ENCODE data around the gene PTPN23. TPM values are rescaled to one million over a fixed set of nuclear protein-coding genes. Genes with fewer than 3 reads are reported as not detected.

Gene PTPN23
- total RNA-seq, 1 experiment from 2014 or later: 53.5 TPM

DNA sequence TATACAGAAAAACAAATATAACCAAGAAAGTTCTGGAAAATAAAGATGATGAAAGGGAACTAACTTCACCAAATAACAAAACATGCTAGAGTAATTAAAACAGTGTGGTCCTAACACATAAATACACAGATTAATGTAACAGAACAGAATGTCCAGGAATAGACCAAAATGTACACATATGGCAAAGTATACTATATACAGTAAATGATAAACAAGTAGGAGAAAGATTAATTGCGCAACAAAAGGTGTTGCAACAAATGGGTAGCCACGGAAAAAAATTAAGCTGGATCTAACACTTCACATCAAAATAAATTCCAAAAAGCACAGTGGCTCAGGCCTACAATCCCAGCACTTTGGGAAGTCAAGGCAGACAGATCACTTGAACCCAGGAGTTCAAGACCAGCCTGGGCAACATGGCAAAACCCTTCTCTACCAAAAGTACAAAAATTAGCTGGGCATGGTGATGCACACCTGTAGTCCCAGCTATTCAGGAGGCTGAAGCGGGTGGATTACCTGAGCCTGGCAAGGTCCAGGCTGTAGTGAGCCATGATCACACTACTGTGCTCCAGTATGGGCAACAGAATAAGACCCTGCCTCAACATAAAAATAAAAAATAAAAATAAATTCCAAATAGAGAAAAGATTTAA, 75.1 kb downstream of the PTPN23 start:
- no peak overlapping the region for H3K4me3 Mint-ChIP-seq
- DNase-seq (ENCODE audit: low spot score) (no peak), ATAC-seq (no peak)
- no peak overlapping the region for H3K27ac Mint-ChIP-seq
- TF ChIP-seq, protein P1, sequence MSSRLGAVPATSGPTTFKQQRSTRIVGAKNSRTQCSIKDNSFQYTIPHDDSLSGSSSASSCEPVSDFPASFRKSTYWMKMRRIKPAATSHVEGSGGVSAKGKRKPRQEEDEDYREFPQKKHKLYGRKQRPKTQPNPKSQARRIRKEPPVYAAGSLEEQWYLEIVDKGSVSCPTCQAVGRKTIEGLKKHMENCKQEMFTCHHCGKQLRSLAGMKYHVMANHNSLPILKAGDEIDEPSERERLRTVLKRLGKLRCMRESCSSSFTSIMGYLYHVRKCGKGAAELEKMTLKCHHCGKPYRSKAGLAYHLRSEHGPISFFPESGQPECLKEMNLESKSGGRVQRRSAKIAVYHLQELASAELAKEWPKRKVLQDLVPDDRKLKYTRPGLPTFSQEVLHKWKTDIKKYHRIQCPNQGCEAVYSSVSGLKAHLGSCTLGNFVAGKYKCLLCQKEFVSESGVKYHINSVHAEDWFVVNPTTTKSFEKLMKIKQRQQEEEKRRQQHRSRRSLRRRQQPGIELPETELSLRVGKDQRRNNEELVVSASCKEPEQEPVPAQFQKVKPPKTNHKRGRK (CRISPR knock-in tag; IDR thresholded peaks at IDR 0.05; ENCODE audit: borderline replicate concordance): no peak
- TF ChIP-seq, protein P2, sequence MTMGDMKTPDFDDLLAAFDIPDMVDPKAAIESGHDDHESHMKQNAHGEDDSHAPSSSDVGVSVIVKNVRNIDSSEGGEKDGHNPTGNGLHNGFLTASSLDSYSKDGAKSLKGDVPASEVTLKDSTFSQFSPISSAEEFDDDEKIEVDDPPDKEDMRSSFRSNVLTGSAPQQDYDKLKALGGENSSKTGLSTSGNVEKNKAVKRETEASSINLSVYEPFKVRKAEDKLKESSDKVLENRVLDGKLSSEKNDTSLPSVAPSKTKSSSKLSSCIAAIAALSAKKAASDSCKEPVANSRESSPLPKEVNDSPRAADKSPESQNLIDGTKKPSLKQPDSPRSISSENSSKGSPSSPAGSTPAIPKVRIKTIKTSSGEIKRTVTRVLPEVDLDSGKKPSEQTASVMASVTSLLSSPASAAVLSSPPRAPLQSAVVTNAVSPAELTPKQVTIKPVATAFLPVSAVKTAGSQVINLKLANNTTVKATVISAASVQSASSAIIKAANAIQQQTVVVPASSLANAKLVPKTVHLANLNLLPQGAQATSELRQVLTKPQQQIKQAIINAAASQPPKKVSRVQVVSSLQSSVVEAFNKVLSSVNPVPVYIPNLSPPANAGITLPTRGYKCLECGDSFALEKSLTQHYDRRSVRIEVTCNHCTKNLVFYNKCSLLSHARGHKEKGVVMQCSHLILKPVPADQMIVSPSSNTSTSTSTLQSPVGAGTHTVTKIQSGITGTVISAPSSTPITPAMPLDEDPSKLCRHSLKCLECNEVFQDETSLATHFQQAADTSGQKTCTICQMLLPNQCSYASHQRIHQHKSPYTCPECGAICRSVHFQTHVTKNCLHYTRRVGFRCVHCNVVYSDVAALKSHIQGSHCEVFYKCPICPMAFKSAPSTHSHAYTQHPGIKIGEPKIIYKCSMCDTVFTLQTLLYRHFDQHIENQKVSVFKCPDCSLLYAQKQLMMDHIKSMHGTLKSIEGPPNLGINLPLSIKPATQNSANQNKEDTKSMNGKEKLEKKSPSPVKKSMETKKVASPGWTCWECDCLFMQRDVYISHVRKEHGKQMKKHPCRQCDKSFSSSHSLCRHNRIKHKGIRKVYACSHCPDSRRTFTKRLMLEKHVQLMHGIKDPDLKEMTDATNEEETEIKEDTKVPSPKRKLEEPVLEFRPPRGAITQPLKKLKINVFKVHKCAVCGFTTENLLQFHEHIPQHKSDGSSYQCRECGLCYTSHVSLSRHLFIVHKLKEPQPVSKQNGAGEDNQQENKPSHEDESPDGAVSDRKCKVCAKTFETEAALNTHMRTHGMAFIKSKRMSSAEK (CRISPR knock-in tag; IDR thresholded peaks at IDR 0.05; ENCODE audit: borderline replicate concordance): no peak
- TF ChIP-seq ZNF263 (CRISPR knock-in tag; IDR thresholded peaks at IDR 0.05; ENCODE audit: low read depth) (no peak), SP1 (CRISPR knock-in tag; conservative IDR thresholded peaks at IDR 0.05) (no peak), GRHL2 (CRISPR knock-in tag; IDR thresholded peaks at IDR 0.05; ENCODE audit: insufficient replicate concordance, severe bottlenecking) (no peak), JAZF1 (CRISPR knock-in tag; IDR thresholded peaks at IDR 0.05) (no peak), JUN (CRISPR knock-in tag; IDR thresholded peaks at IDR 0.05) (no peak), ELF4 (CRISPR knock-in tag; IDR thresholded peaks at IDR 0.05; ENCODE audit: low read depth) (no peak), GTF2I (CRISPR knock-in tag; conservative IDR thresholded peaks at IDR 0.05) (no peak), HMGA2 (CRISPR knock-in tag; IDR thresholded peaks at IDR 0.05) (no peak), NR1H2 (CRISPR knock-in tag; IDR thresholded peaks at IDR 0.05) (no peak), RELA (CRISPR knock-in tag; IDR thresholded peaks at IDR 0.05; ENCODE audit: borderline replicate concordance) (no peak), ATF1 (CRISPR knock-in tag; IDR thresholded peaks at IDR 0.05) (no peak)
- TF ChIP-seq, protein P3, sequence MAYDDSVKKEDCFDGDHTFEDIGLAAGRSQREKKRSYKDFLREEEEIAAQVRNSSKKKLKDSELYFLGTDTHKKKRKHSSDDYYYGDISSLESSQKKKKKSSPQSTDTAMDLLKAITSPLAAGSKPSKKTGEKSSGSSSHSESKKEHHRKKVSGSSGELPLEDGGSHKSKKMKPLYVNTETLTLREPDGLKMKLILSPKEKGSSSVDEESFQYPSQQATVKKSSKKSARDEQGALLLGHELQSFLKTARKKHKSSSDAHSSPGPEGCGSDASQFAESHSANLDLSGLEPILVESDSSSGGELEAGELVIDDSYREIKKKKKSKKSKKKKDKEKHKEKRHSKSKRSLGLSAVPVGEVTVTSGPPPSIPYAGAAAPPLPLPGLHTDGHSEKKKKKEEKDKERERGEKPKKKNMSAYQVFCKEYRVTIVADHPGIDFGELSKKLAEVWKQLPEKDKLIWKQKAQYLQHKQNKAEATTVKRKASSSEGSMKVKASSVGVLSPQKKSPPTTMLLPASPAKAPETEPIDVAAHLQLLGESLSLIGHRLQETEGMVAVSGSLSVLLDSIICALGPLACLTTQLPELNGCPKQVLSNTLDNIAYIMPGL (CRISPR knock-in tag; IDR thresholded peaks at IDR 0.05): no peak
- TF ChIP-seq, protein P4, sequence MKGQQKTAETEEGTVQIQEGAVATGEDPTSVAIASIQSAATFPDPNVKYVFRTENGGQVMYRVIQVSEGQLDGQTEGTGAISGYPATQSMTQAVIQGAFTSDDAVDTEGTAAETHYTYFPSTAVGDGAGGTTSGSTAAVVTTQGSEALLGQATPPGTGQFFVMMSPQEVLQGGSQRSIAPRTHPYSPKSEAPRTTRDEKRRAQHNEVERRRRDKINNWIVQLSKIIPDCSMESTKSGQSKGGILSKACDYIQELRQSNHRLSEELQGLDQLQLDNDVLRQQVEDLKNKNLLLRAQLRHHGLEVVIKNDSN (CRISPR knock-in tag; IDR thresholded peaks at IDR 0.05): no peak
- TF ChIP-seq, protein P5, sequence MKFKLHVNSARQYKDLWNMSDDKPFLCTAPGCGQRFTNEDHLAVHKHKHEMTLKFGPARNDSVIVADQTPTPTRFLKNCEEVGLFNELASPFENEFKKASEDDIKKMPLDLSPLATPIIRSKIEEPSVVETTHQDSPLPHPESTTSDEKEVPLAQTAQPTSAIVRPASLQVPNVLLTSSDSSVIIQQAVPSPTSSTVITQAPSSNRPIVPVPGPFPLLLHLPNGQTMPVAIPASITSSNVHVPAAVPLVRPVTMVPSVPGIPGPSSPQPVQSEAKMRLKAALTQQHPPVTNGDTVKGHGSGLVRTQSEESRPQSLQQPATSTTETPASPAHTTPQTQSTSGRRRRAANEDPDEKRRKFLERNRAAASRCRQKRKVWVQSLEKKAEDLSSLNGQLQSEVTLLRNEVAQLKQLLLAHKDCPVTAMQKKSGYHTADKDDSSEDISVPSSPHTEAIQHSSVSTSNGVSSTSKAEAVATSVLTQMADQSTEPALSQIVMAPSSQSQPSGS (CRISPR knock-in tag; IDR thresholded peaks at IDR 0.05; ENCODE audit: borderline replicate concordance, low read depth): no peak
- TF ChIP-seq, protein P6, sequence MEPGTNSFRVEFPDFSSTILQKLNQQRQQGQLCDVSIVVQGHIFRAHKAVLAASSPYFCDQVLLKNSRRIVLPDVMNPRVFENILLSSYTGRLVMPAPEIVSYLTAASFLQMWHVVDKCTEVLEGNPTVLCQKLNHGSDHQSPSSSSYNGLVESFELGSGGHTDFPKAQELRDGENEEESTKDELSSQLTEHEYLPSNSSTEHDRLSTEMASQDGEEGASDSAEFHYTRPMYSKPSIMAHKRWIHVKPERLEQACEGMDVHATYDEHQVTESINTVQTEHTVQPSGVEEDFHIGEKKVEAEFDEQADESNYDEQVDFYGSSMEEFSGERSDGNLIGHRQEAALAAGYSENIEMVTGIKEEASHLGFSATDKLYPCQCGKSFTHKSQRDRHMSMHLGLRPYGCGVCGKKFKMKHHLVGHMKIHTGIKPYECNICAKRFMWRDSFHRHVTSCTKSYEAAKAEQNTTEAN (CRISPR knock-in tag; IDR thresholded peaks at IDR 0.05): no peak
- TF ChIP-seq, protein P7, sequence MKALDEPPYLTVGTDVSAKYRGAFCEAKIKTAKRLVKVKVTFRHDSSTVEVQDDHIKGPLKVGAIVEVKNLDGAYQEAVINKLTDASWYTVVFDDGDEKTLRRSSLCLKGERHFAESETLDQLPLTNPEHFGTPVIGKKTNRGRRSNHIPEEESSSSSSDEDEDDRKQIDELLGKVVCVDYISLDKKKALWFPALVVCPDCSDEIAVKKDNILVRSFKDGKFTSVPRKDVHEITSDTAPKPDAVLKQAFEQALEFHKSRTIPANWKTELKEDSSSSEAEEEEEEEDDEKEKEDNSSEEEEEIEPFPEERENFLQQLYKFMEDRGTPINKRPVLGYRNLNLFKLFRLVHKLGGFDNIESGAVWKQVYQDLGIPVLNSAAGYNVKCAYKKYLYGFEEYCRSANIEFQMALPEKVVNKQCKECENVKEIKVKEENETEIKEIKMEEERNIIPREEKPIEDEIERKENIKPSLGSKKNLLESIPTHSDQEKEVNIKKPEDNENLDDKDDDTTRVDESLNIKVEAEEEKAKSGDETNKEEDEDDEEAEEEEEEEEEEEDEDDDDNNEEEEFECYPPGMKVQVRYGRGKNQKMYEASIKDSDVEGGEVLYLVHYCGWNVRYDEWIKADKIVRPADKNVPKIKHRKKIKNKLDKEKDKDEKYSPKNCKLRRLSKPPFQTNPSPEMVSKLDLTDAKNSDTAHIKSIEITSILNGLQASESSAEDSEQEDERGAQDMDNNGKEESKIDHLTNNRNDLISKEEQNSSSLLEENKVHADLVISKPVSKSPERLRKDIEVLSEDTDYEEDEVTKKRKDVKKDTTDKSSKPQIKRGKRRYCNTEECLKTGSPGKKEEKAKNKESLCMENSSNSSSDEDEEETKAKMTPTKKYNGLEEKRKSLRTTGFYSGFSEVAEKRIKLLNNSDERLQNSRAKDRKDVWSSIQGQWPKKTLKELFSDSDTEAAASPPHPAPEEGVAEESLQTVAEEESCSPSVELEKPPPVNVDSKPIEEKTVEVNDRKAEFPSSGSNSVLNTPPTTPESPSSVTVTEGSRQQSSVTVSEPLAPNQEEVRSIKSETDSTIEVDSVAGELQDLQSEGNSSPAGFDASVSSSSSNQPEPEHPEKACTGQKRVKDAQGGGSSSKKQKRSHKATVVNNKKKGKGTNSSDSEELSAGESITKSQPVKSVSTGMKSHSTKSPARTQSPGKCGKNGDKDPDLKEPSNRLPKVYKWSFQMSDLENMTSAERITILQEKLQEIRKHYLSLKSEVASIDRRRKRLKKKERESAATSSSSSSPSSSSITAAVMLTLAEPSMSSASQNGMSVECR (CRISPR knock-in tag; IDR thresholded peaks at IDR 0.05; ENCODE audit: borderline replicate concordance): no peak
- TF ChIP-seq, protein P8, sequence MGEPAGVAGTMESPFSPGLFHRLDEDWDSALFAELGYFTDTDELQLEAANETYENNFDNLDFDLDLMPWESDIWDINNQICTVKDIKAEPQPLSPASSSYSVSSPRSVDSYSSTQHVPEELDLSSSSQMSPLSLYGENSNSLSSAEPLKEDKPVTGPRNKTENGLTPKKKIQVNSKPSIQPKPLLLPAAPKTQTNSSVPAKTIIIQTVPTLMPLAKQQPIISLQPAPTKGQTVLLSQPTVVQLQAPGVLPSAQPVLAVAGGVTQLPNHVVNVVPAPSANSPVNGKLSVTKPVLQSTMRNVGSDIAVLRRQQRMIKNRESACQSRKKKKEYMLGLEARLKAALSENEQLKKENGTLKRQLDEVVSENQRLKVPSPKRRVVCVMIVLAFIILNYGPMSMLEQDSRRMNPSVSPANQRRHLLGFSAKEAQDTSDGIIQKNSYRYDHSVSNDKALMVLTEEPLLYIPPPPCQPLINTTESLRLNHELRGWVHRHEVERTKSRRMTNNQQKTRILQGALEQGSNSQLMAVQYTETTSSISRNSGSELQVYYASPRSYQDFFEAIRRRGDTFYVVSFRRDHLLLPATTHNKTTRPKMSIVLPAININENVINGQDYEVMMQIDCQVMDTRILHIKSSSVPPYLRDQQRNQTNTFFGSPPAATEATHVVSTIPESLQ (CRISPR knock-in tag; IDR thresholded peaks at IDR 0.05): no peak
- peaks cover 16% of the 10 kb centered on the region for H3K36me3 Mint-ChIP-seq
- ChIA-PET POLR2A (no interaction called here), CTCF (interaction anchor here (2.1 kb wide), 1 partner anchor 35 kb away, joined by 7 read pairs; no protein-coding TSS in a partner anchor)
- peaks cover 13% of the 10 kb centered on the region for H3K9me3 Mint-ChIP-seq
- no peaks in the 10 kb centered on the region for H3K27me3 Mint-ChIP-seq (ENCODE audit: low read depth)
- H3K4me1 Mint-ChIP-seq: no peaks in the 10 kb centered on the region

All from WTC11 (cell line).